ENCODE results near the gene CHD8. TPM values are rescaled to one million over a fixed set of nuclear protein-coding genes. Genes with fewer than 3 reads are reported as not detected.
A peak's percentile ranks its signal among the peaks of the same experiment; 100 is the strongest.

Gene CHD8
- total and polyA plus RNA-seq, 10 of the 15 experiments (the other 5 are each of a cell fraction or from before 2014, with no cell fraction given) = 20.2 to 79.5 (median 35.5) TPM

DNA sequence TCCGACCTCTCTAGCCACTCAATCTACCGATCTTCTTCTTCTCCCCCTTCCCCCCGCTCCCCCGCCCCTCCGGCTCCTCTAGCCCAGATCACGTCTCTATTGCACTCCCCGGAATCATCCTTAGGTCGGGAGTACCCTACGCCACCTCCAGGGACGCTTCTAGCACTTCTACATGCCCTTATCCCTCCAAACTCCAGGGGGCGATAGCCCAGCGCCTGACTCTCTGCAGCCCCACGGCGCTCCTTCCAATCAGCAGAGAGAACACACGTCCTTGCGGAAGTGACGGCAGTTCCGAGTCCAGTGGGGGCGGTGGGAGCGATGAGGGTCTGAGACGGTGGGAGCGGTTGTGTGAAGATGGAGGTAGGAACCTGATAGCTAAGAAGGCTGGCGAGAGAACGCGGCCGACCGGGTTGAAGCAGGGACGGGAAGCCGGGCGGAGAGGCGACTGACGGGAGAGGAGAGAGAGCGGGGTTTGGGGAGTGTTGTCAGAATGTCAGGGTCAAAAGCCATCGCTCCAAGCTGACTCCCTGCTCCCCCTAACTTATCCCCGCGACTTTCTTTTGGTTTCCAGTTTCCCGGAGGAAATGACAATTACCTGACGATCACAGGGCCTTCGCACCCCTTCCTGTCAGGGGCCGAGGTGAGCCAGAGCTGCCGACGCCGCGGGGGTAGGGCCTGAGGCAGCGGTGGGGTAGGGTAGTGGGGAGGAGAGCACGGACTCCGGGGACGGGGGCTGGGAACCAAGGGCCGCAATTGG lies 21.2 kb upstream of the CHD8 start, which contains the start of the genes RAB2B and TOX4 (continued):
- TF ChIP-seq, protein P1, sequence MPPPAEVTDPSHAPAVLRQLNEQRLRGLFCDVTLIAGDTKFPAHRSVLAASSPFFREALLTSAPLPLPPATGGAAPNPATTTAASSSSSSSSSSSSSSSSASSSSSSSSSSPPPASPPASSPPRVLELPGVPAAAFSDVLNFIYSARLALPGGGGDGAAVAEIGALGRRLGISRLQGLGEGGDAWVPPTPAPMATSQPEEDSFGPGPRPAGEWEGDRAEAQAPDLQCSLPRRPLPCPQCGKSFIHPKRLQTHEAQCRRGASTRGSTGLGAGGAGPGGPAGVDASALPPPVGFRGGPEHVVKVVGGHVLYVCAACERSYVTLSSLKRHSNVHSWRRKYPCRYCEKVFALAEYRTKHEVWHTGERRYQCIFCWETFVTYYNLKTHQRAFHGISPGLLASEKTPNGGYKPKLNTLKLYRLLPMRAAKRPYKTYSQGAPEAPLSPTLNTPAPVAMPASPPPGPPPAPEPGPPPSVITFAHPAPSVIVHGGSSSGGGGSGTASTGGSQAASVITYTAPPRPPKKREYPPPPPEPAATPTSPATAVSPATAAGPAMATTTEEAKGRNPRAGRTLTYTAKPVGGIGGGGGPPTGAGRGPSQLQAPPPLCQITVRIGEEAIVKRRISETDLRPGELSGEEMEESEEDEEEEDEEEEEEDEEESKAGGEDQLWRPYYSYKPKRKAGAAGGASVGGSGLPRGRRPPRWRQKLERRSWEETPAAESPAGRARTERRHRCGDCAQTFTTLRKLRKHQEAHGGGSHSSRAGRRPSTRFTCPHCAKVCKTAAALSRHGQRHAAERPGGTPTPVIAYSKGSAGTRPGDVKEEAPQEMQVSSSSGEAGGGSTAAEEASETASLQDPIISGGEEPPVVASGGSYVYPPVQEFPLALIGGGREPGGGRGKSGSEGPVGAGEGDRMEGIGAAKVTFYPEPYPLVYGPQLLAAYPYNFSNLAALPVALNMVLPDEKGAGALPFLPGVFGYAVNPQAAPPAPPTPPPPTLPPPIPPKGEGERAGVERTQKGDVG (CRISPR knock-in tag; IDR thresholded peaks at IDR 0.05) = no peak
- TF ChIP-seq CUX1 (IDR thresholded peaks at IDR 0.05; ENCODE audit: insufficient replicate concordance, low read depth, low read length) = no peak
- TF ChIP-seq, protein P2, sequence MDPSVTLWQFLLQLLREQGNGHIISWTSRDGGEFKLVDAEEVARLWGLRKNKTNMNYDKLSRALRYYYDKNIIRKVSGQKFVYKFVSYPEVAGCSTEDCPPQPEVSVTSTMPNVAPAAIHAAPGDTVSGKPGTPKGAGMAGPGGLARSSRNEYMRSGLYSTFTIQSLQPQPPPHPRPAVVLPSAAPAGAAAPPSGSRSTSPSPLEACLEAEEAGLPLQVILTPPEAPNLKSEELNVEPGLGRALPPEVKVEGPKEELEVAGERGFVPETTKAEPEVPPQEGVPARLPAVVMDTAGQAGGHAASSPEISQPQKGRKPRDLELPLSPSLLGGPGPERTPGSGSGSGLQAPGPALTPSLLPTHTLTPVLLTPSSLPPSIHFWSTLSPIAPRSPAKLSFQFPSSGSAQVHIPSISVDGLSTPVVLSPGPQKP (IDR thresholded peaks at IDR 0.05; ENCODE audit: low read depth, low read length) = peak; percentile 85
- peak; percentile 71 for TF ChIP-seq KLF5 (IDR thresholded peaks at IDR 0.05; ENCODE audit: partially characterized antibody)
- no peak for TF ChIP-seq PBX3 (IDR thresholded peaks at IDR 0.05; ENCODE audit: insufficient replicate concordance, low read depth, low read length)
- TF ChIP-seq EED (IDR thresholded peaks at IDR 0.05; ENCODE audit: low read depth) = no peak
- 0 out of 2 replicates have a peak, but pooled peaks have one; percentile 49 for TF ChIP-seq RBBP5 (conservative IDR thresholded peaks at IDR 0.05)
- peak; percentile 41 for TF ChIP-seq SMC3 (IDR thresholded peaks at IDR 0.05; ENCODE audit: borderline replicate concordance, low read length)
- no peak for TF ChIP-seq TCF7 (IDR thresholded peaks at IDR 0.05; ENCODE audit: borderline replicate concordance)
- TF ChIP-seq, protein P3, sequence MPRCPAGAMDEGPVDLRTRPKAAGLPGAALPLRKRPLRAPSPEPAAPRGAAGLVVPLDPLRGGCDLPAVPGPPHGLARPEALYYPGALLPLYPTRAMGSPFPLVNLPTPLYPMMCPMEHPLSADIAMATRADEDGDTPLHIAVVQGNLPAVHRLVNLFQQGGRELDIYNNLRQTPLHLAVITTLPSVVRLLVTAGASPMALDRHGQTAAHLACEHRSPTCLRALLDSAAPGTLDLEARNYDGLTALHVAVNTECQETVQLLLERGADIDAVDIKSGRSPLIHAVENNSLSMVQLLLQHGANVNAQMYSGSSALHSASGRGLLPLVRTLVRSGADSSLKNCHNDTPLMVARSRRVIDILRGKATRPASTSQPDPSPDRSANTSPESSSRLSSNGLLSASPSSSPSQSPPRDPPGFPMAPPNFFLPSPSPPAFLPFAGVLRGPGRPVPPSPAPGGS (IDR thresholded peaks at IDR 0.05; ENCODE audit: borderline replicate concordance, insufficient read depth, low read depth, low read length, poor library complexity, severe bottlenecking) = no peak
- TF ChIP-seq FOS (IDR thresholded peaks at IDR 0.05; ENCODE audit: borderline replicate concordance, extremely low read depth, insufficient read length) = no peak
- no peak for TF ChIP-seq MYB (IDR thresholded peaks at IDR 0.05; ENCODE audit: borderline replicate concordance, low read depth, low read length)
- TF ChIP-seq RCOR1 (conservative IDR thresholded peaks at IDR 0.05; ENCODE audit: low read depth, low read length) = no peak
- TF ChIP-seq HDAC2 (IDR thresholded peaks at IDR 0.05) = no peak
- TF ChIP-seq STAT1 (conservative IDR thresholded peaks at IDR 0.05) = no peak
- peak; percentile 9 to 37; a peak in 1 of 4 replicates for TF ChIP-seq IKZF2 (IDR thresholded peaks at IDR 0.05)
- TF ChIP-seq YY1 (IDR thresholded peaks at IDR 0.05; ENCODE audit: low read depth, low read length) = peak; percentile 74

All from GM12878 (cell line).